HG03196 (cell line): ENCODE data around the gene PRKAR1B.
"Not testable (repeated sequence)": the region's sequence is repeated elsewhere in the genome, so short reads cannot be mapped to it uniquely, and the experiment has no call there.

ENCODE experiments used
- ATAC-seq: cut with Tn5 transposase; IDR thresholded peaks from one replicate; pipeline ENCODE4 v1.9.1; 2021; ENCODE audit not compliant: unreplicated experiment

The PRKAR1B gene

GRCh38 chr7:651032-651728 lies 75.9 kb downstream of the PRKAR1B start:
- ATAC-seq, result no peak

- ATAC-seq, result no peak
These were observed 76.6 kb downstream of the PRKAR1B start for GRCh38 chr7:650339-651031.

GRCh38 chr7:646951-647350 lies 80.1 kb downstream of the PRKAR1B start:
- no peak for ATAC-seq

GRCh38 chr7:646487-646886 lies 80.6 kb downstream of the PRKAR1B start:
- ATAC-seq, result no peak

GRCh38 chr7:645606-646005 lies 81.5 kb downstream of the PRKAR1B start:
- ATAC-seq, result no peak

GRCh38 chr7:644381-645305 lies 82.4 kb downstream of the PRKAR1B start:
- ATAC-seq, result no peak

- ATAC-seq, result no peak
These were observed 85.1 kb downstream of the PRKAR1B start for GRCh38 chr7:641966-642365.

GRCh38 chr7:641269-641671 lies 85.8 kb downstream of the PRKAR1B start:
- no peak for ATAC-seq

- no peak for ATAC-seq
These were observed 88.6 kb downstream of the PRKAR1B start for GRCh38 chr7:638256-639011.

- no peak for ATAC-seq
These were observed 89.3 kb downstream of the PRKAR1B start for GRCh38 chr7:637826-638225.

GRCh38 chr7:636396-636795 lies 90.7 kb downstream of the PRKAR1B start:
- no peak for ATAC-seq

- ATAC-seq, result not testable (repeated sequence)
These were observed 91.2 kb downstream of the PRKAR1B start for GRCh38 chr7:635687-636382.

GRCh38 chr7:635227-635626 lies 91.9 kb downstream of the PRKAR1B start:
- no peak for ATAC-seq

- ATAC-seq, result no peak
These were observed 93.6 kb downstream of the PRKAR1B start for GRCh38 chr7:633381-634018.

GRCh38 chr7:632831-633210 lies 94.3 kb downstream of the PRKAR1B start:
- no peak for ATAC-seq

- ATAC-seq, result no peak
These were observed 94.9 kb downstream of the PRKAR1B start for GRCh38 chr7:631964-632830.

- ATAC-seq, result no peak
These were observed 95.8 kb downstream of the PRKAR1B start for GRCh38 chr7:631291-631711.

- no peak for ATAC-seq
These were observed 96.5 kb downstream of the PRKAR1B start for GRCh38 chr7:630539-630938.

- ATAC-seq, result no peak
These were observed 97.0 kb downstream of the PRKAR1B start for GRCh38 chr7:630111-630511.
